ENCODE results near the gene ITSN2. TPM values are rescaled to one million over a fixed set of nuclear protein-coding genes. Genes with fewer than 3 reads are reported as not detected.
A peak's percentile ranks its signal among the peaks of the same experiment; 100 is the strongest.
"Not testable (repeated sequence)": the region's sequence is repeated elsewhere in the genome, so short reads cannot be mapped to it uniquely, and the experiment has no call there.

ITSN2 gene
- total RNA-seq = 10 to 100 TPM; 35.8 to 41.1 TPM
- long read RNA-seq, full-length matches to known transcripts = 2 of 50 reads
- long read RNA-seq, partial matches to known transcripts = 41 of 50 reads
- long read RNA-seq, other reads (novel, unspliced or antisense) = 7 of 50 reads

DNA sequence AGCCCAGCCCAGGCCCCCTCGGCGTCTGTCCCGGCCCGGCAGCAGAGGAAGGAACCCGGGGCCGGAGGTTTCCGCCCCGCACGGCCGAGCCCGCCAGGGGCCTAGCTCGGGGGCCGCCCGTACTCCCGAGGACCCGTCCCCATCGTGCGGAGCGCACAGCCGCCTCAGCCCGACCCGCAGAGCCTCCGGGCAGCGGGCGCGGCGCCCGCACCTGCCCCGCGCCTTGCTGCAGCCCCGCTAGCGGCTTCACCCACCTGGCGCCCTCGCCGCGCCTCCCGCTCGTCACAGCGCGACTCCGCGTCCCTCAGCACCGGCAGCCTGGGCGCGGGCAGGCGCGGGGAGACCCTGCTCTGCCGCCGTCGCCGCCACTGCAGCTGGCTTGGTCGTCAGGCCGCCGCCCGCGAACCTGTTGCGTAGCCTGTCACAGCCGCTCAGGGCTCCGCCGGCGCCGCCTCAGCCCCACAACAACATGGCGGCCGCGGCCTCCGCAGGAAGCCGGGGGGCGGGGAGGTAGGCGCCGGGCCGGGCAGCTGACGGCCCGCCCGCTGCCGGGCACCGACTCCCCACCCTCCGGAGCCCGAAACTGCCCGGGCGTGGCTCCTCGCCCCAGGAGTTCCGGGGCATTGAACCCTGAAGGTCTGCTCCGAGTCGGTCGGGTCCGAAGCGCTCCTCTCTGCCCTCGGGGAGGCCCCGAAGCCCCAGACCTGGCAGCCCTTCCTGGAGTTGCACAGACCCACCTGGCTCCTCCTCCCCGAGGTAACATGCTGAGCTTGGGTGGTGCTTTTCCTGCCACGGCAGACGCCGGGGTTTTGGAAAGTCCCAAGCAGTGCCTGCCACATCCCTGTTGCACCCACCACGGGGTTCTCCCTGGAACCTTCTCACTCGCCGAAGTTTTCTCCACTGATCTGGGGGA, at the start of gene ITSN2:
Gene ITSN2 (minus strand): TSS at position 487 of the 913 bp plus-strand sequence. CDS start 32,454 bp downstream, outside the sequence.
- DNase-seq = peak; percentile 88
- intact Hi-C loops (cut with DNase I) = no loop called here
- peak; percentile 95 to 96 for ATAC-seq

DNA sequence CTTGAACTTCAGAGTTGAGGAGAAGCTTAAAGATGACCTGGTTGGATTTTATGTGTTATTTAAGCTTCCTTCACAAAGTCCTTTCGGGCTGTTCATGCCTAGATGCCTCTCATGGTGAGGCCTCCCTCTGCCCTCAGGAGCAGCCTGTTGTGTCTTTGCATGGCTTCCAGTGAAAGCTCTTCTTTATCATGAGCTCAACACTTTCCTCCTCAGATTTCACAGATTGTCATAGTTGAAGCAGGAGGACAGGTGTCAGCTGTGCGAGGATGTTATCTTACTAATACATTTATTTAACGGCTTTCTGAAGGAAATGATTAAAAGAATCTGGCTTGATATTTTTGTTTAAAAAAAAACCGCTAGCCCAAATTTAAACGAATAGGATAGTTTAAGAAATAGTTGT, 48.8 kb upstream of the ITSN2 start:
- intact Hi-C loops (cut with DNase I) = loop anchor here in 1 of 2 donors (5.0 kb wide), 1 partner anchor 418 kb away; no protein-coding TSS in a partner anchor
- DNase-seq = no peak
- ATAC-seq = no peak

DNA sequence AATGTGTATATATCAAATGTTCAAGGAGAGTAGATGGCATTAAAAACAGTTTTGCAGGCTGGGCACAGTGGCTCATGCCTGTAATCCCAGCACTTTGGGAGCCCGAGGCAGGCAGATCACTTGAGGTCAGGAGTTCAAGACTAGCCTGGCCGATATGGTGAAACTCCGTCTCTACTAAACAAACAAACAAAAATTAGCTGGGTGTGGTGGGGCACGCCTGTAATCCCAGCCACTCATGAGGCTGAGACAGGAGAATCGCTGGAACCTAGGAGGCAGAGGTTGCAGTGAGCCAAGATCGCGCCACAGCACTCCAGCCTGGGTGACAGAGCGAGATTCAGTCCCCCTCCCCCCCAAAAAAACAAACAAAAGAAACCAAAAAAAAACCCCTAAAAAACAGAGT, 48.4 kb upstream of the ITSN2 start:
- not testable (repeated sequence) for DNase-seq
- intact Hi-C loops (cut with DNase I) = loop anchor here in 1 of 2 donors (5.0 kb wide), 1 partner anchor 419 kb away; no protein-coding TSS in a partner anchor

DNA sequence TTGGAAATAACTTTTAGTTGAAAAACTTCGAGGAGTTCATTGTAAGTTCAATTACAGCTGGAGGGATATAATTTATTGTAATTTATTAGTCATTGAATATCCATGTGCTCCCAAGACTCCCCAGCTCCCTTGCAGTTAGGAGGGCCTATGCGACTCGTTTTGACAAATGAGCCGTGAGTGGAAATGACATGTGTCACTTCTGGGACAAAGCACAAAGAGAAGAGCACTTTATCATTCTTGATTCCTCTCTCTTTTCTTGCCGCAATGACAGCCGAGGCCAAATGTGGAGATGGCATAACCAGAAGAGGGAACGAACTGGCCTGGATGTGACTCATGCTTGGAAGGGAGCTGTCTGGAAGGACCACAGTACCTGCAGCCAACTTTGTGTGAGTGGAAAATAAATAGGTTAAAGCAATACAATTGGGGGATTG, 44.2 kb upstream of the ITSN2 start:
- intact Hi-C loops (cut with DNase I) = no loop called here
- no peak for DNase-seq
- ATAC-seq = peak in 1 of 2 donors; percentile 51

More for the DNA sequence above, 48.4 kb upstream of the ITSN2 start:
- not testable (repeated sequence) for ATAC-seq

DNA sequence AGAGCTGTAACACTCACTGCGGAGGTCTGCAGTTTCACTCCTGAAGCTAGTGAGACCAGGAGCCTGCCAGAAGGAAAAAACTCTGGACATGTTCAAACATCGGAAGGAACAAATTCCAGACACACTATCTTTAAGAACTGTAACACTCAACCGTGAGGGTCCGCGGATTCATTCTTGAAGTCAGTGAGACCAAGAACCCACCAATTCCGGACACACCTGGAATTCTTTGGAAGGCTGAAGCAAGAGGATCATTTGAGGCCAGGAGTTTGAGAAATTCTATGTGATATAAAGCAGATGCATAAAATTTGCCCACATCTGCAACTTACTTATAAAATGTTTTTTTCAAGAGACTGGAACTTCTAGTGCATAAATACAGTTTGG, 43.5 kb upstream of the ITSN2 start:
- intact Hi-C loops (cut with DNase I) = no loop called here

DNA sequence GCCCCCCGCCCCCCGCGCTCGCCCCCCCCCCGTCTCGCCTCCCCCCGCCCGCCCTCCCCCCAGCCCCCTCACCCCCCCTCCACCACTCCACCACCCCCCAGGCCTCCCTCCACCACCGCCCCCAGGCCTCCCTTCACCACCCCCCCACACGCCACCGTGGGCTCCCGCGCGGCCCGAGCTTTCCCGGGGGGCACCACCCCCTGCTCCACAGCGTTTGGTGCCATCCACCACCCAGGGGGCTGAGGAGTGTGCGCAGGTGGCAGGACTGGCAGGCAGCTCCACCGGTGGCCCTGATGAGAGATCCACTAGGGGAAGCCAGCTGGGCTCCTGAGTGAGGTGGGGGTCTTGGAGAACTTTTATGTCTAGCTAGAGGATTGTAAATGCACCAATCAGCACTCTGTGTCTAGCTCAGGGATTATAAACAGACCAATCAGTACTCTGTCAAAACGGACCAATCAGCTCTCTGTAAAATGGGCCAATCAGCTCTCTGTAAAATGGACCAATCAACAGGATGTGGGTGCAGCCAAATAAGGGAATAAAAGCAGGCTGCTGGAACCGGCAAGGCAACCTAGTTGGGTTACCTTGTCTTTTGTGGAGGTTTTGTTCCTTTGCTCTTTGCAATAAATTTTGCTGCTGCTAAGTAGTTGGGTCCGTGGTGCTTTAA, 43.0 kb upstream of the ITSN2 start:
- DNase-seq (no peak), ATAC-seq (no peak)
- intact Hi-C loops (cut with DNase I) = no loop called here

More for the DNA sequence above, 43.5 kb upstream of the ITSN2 start:
- no peak for DNase-seq
- no peak for ATAC-seq

DNA sequence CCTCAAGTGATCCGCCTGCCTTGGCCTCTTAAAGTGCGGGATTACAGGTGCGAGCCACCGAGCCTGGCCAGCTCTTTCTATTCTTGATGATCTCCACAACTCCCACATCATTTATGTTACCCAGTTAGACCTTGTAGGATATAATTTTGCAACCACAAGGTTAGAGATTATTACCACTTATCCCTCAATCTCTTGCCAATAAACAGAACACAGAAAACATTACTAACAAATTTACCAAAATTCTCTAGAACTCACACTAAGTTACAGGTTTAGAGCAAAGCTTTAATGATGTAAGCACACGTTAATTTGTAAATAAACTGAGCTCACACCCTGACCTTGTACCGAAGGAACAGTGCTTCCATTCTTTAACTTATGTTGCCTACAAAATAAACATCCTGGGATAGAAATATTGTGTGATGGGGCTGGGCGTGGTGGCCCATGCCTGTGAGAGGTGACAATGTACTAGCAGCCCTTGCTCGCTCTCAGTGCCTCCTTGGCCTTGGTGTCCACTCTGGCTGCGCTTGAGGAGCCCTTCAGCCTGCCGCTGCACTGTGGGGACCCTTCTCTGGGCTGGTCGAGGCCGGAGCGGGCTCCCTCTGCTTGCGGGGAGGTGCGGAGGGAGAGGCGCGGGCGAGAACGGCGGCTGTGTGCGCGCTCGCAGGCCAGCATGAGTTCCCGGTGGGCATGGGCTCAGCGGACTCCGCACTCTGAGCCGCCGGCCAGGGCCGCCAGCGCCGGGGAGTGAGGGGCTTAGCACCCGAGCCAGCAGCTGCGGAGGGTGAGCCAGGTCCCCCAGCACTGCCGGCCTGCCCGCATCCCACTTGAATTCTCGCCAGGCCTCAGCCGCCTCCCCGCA, 42.1 kb upstream of the ITSN2 start:
- ATAC-seq (peak in 1 of 2 donors; percentile 12), DNase-seq (no peak)
- intact Hi-C loops (cut with DNase I) = no loop called here

DNA sequence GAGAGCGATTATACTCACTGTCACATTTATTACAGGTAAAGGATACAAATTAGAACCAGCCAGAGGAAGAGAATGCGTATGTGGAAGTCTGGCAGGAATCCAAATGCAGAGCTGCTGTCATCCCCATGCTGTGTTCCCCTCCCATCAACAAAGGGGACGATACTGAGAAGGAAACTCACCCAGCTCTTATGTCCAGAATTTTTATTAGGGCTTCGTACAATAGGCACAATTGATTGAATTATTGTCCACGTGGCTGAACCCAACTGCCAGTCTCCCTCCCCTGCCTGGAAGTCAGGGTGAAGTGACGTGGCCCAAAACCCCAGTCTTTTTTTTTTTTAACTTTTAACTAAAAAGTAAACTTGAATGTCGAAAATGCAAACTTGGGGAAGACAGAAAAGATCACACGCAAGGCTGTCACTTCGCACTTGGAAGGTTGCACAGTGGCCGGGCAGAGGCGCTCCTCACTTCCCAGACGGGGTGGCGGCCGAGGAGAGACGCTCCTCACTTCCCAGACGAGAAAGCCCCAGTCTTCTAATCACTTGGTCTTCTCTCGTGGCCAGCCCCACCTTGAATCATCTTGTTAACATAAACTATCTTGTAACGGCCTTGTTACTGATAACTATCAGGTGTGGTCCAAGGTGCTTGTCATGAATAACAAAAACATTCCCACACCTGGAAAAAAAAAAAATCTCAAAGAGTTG, 40.0 kb upstream of the ITSN2 start:
- intact Hi-C loops (cut with DNase I) = no loop called here
- ATAC-seq (no peak), DNase-seq (no peak)

DNA sequence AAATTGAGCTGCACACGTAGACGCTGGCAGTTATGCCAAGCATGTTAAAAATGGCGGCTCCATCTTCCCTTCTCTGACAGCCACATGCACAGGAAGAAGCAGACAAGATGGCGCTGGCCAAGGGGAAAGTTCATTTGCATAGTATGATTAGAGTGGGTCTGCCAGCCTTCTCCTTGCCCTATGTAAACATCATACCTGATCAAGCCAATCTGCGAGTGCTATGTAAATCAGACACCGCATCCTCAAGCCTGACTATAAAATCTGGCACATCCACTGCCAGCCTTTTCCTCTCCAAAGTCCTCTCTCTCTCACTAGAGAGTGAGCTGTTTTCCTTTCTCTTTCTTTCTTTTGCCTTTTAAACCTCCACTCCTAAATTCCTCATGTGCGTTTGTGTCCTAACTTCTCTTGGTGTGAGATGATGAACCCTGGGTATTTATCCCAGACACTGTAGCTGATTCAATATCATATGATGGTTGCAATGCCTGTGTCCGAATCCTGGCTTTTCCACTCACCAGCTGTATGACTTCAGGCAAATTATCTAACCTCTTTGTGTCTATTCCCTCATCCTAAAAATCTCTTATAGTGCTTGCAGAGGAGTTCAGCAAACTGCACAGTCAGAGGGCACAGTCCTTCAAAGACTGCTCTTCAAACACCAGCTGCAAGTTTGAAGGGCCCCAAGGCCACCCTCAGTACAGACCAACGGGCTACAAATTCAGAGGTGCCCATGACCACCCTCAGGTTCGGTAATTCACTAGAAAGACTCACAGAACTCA, 39.3 kb upstream of the ITSN2 start:
- no peak for ATAC-seq
- intact Hi-C loops (cut with DNase I) = no loop called here
- no peak for DNase-seq

DNA sequence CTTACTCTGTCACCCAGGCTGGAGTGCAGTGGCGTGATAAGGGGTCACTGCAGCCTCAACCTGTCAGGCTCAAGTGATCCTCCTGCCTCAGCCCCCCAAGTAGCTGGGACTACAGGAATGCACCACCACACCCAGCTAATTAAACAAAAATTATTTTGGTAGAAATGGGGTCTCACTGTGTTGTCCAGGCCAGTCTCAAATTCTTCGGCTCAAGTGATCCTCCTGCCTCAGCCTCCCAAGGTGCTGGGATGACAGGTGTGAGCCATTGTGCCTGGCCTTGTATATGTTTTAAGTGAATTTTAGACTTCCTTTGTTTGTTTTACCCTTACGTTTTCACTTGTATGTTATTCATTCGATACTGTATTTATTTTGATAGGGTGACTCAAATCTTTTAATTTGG, 34.7 kb upstream of the ITSN2 start:
- ATAC-seq (no peak), DNase-seq (no peak)
- intact Hi-C loops (cut with DNase I) = no loop called here

DNA sequence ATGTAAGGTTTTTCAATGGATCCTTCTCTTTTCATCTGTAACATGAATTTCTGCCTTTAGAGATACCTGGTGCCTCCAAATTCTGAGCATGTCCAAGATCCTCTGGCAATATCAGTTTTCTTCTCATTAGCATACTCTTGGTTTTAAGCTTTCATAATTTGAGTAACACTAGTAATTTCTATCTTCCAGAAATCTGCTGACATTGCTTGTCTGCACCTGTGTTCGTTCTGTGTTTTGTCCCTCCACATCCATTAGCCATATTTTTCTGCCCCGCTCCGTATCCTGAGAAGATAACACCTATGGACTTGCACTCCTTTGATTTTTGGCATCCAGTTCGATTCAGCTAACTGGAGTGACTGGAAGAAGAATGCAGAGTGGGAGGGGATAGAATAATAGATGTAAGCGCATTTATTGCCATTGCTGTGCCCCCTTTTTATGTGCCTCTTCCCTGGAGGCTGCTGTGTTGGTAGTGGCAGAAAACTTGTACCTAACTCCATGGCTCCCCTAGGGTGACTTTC, 32.3 kb upstream of the ITSN2 start:
- intact Hi-C loops (cut with DNase I) = no loop called here
- no peak for DNase-seq

DNA sequence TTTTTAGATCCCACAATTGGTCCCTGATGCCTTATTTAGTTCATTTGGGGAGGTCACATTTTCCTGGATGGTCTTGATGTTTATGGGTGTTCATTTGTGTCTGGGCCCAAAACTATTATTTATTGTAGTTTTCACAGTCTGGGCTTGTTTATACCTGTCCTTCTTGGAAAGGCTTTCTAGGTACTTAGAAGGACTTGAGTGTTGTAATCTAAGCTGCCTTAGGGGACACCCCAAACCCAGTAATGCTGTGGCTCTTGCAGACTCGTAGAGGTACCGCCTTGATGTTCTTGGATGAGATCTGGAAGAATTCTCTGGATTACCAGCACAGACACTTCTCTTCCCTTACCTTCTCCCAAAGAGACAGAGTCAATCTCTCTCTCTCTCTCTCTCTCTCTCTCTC, 25.0 kb upstream of the ITSN2 start:
- DNase-seq = no peak
- intact Hi-C loops (cut with DNase I) = loop anchor here in 1 of 2 donors (10.0 kb wide), 1 partner anchor 151 kb away; no protein-coding TSS in a partner anchor
- no peak for ATAC-seq

More for the DNA sequence above, 32.3 kb upstream of the ITSN2 start:
- no peak for ATAC-seq

DNA sequence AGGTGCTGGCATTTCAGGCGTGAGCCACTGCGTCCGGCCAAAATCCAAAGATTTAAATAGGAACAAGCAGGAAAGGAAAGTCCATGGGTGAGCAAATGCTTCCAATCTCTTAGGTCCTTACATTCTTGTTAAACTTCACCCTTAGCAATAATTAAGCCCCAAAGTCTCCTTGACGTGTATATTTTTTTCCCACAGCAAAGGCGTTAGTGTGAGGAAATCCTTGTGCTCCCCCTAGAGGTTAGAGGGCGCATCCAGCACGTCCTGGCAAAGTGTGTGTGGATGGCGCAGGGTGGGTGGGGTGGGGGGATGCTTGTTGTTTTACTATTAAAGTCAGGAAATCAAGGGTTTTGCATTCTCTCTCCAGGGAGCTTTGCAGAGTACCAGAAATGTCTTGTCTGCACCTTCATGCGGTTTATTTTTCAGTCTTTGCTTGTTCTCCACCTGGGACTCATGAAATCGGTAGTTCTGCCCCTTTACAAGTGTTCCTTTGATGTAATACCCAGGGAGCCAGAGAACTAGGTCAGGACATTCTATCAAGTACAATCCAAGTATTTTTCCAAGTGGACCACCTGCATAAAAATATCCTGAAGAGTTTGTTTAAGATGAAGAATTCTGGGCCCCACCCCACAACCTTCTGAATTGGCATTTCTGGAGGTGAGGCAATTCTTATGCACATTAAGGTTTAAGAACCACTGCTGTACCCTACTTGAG, 22.2 kb upstream of the ITSN2 start:
- intact Hi-C loops (cut with DNase I) = loop anchor here (5.0 to 10.0 kb wide), 2 partner anchors 148 to 155 kb away; no protein-coding TSS in a partner anchor
- ATAC-seq (peak; percentile 90 to 94), DNase-seq (peak; percentile 41)

DNA sequence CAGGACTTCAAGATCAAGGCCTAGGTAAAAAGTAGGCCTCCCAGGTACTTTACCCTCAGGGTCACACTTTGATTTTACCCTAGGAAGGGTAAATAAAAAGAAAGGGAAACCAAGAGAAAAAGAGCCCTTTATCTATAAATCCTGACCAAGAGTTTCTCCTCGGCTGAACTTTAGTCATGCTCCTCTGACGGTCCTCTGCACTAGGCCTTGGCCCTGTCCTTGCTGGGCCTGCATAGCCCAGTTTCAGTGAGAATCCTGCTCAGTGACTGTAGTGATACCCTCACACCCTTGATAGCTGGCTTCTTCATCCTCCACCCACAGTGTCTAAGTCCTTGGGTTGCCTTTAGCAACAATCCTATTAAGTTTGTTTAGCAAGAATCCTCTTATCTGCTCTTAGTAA, 20.5 kb upstream of the ITSN2 start:
- DNase-seq (no peak), ATAC-seq (peak; percentile 43 to 55)
- intact Hi-C loops (cut with DNase I) = loop anchor here (5.0 to 10.0 kb wide), 2 partner anchors 146 to 154 kb away; no protein-coding TSS in a partner anchor

DNA sequence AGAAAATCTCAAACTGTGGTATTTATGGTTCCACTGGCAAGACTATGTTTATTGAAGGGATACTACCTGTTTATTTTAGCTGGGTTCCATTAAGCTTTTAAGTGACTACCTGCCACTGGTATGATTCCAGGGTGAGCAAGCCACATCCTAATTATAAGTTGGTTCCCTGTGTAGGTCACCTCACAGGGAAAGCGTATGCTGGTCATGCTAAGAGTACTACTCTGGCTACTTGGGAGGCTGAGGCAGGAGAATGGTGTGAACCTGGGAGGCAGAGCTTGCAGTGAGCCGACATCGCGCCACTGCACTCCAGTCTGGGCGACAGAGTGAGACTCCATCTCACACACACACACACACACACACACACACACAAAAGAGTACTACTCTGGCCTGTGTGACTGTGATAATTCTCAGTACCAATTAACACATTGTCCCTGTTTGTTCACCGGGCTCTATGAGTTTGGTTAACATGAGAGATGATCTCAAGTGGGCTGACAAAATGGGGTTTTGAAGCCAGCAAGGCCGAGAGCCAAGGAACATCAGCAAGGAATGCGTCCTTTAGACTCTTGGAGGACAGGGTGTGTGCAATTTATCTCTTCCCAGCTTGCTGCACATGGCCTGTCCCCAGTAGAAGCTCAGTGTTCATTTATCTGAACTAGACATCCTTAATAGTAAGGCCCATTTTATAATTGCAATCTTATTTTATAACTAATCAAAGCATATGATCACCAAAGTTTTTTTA, 15.2 kb upstream of the ITSN2 start:
- intact Hi-C loops (cut with DNase I) = no loop called here
- ATAC-seq (peak in 1 of 2 donors; percentile 54), DNase-seq (no peak)

DNA sequence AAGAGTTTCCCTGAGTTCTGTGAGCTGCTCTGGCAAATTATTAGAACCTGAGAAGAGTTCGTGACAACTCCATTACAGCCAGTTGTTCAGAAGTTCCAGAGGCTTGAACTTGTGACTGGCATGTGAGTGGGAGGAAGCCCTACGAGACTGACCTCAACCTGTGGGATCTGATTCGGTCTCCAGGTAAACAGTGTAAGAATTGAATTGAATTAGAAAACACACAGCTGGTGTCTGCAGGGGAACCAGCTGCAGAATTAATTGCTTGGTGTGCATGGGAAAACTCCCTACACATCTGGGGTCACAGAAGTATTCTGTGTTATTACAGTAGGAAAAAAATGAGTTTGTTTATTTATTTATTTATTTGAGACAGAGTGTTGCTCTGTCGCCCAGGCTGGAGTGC, 14.0 kb upstream of the ITSN2 start:
- no peak for DNase-seq
- intact Hi-C loops (cut with DNase I) = no loop called here
- ATAC-seq = no peak

Data from left cardiac atrium (tissue), 4 donors.